ENCODE measurements around the gene PHC3.

The PHC3 gene

DNA sequence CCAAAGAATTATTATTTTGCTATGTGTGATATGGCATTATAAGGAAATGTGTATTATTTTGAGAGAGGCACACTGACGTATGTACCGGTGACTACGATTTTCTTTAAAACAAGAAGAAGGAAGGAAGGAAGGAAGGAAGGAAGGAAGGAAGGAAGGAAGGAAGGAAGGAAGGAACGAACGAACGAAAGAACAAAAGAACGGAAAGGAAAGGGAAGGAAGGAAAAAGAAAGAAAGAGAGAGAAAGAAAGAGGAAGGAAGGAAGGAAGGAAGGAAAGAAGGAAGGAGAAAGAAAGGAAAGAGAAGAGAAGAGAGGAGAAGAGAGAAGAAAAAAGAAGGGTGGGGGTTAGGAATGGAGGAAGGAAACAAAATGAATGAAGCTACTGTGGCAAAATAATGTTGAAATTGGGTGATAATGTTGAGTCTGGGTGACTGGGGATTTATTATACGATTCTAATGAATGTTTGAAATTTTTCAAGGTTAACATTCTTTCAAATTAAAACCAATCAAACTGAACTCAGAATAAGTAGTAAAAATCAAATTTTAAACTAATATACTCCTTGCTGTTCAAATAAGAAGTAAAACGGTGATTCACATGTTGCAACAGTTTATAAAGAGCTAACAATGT lies 70.3 kb downstream of the PHC3 start:
- TF ChIP-seq, protein P1, sequence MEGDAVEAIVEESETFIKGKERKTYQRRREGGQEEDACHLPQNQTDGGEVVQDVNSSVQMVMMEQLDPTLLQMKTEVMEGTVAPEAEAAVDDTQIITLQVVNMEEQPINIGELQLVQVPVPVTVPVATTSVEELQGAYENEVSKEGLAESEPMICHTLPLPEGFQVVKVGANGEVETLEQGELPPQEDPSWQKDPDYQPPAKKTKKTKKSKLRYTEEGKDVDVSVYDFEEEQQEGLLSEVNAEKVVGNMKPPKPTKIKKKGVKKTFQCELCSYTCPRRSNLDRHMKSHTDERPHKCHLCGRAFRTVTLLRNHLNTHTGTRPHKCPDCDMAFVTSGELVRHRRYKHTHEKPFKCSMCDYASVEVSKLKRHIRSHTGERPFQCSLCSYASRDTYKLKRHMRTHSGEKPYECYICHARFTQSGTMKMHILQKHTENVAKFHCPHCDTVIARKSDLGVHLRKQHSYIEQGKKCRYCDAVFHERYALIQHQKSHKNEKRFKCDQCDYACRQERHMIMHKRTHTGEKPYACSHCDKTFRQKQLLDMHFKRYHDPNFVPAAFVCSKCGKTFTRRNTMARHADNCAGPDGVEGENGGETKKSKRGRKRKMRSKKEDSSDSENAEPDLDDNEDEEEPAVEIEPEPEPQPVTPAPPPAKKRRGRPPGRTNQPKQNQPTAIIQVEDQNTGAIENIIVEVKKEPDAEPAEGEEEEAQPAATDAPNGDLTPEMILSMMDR (IDR thresholded peaks at IDR 0.05; ENCODE audit: low read depth, low read length): no peak
- no peak for DNase-seq (ENCODE audit: low read depth in 2 of 2)
- no peak overlapping the region for H3K4me3 ChIP-seq (replicated peaks in 1 of 2; ENCODE audit: low read depth in 2 of 2, low read length in 2 of 2)

DNA sequence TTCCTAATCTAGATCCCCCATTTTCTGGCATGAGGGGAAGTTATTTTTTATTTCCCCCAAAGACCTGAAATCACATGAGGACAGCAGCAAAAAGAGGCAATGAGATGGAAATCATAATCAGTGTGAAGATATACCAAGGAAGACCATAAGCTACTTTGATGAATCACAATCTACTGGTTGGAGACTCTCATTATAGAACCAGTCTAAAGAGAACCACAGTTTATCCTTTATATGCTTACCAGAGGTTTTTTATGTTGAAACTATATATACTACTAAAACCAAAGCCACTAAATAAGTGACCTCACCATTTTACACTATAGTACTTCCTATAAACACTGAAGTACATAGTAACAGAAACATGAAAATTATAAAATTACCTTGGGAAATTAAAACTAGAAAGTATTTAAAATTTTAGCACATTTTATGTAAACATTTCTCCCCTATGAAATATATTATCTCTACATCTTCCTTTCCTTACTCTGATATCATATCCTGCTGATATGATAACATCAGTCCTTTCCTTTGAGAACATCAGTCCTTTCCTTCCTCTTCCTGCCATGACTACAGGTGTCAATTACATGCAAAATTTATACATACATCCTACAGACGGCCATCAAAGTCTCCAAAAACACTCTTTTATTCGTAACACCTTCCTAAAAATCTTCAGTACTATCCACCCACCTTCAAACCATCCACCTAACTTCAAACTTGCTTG lies 71.8 kb downstream of the PHC3 start:
- no peak overlapping the region for H3K4me3 ChIP-seq (replicated peaks in 1 of 2; ENCODE audit: low read depth in 2 of 2, low read length in 2 of 2)
- DNase-seq (ENCODE audit: low read depth in 2 of 2): no peak

DNA sequence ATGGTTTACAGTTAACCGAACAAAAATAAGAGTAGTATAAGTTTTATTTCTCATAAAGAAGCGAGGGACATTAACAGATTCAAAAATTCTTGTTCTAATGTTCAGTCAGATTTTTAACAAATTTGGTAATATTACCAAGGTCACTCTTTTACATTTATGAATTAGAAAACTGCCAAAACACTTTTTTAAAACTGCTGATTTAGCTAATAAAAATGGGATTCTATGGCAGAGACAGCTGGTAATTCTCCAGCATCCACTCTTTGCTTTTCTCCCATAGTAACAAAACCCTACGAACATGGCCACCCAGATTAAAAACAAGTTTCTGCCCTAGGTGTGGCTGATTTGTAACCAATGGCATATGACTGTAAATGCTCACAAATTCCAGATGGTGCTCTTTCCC lies 72.6 kb downstream of the PHC3 start:
- H3K4me3 ChIP-seq (replicated peaks in 1 of 2; ENCODE audit: low read depth in 2 of 2, low read length in 2 of 2): no peak overlapping the region
- TF ChIP-seq, protein P1 (IDR thresholded peaks at IDR 0.05; ENCODE audit: low read depth, low read length): no peak
- no peak for DNase-seq (ENCODE audit: low read depth in 2 of 2)

More for the DNA sequence above, 71.8 kb downstream of the PHC3 start:
- TF ChIP-seq, protein P1 (IDR thresholded peaks at IDR 0.05; ENCODE audit: low read depth, low read length): no peak

DNA sequence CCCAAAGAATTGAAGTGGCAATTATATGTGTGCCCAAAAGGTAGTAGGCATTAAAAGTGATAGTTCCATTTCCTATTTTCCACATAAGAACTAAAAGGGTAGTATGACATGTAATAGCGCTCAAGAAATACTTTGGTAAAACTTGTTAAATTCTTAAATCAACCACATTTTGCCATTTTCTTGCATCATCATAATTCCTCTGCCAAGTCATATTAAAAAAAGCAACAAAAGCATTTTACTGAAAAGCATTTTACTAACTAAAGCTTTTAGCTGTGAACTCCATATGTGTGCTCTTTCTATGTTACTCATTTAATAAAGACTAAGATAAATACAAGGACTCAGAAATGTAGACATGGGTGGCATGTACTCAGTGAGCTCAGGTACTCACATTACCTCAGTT lies 73.6 kb downstream of the PHC3 start:
- TF ChIP-seq, protein P1 (IDR thresholded peaks at IDR 0.05; ENCODE audit: low read depth, low read length): no peak
- H3K4me3 ChIP-seq (replicated peaks in 1 of 2; ENCODE audit: low read depth in 2 of 2, low read length in 2 of 2): no peak overlapping the region
- peak; percentile 11 to 12 for DNase-seq (ENCODE audit: low read depth in 2 of 2)

DNA sequence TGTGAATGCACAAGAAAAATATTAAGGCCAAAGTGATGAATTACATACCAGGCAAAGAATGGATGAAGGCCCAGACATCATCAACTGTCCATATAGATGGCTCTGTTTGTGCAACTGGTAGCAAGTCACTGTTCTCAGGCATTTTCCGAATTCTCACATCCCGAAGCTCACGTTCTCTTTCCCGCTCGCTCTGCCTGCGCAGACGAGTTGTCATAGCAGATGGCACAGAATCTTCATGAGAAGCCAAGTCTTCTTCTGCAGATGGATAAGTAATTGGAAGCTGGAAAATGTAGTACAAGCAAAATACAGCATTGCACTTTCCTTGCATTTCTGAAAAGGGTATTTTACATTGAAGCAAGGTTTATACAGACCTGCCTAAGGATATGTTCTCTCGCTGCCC lies 79.1 kb downstream of the PHC3 start:
- TF ChIP-seq, protein P1 (IDR thresholded peaks at IDR 0.05; ENCODE audit: low read depth, low read length): no peak
- no peak overlapping the region for H3K4me3 ChIP-seq (replicated peaks in 1 of 2; ENCODE audit: low read depth in 2 of 2, low read length in 2 of 2)
- no peak for DNase-seq (ENCODE audit: low read depth in 2 of 2)

DNA sequence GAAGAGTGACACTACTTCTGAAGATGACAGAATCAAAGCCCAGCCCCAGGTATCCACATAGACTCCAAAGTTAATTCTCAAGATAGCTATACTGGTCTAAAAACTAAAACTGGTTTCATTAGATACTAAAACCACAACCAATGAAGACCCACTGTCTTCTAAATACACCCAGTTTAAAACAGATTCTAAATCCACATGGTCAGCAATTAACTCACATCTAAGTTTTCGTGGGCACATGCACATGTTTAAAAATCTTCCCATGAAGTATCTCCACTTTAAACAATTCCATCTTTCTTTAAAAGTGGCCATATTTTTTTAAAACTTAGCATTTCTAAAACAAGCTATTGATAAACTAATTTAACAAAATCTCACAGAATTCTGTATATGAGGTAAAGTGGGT lies 80.6 kb downstream of the PHC3 start:
- DNase-seq (ENCODE audit: low read depth in 2 of 2): no peak
- no peak overlapping the region for H3K4me3 ChIP-seq (replicated peaks in 1 of 2; ENCODE audit: low read depth in 2 of 2, low read length in 2 of 2)
- TF ChIP-seq, protein P1 (IDR thresholded peaks at IDR 0.05; ENCODE audit: low read depth, low read length): no peak

All from cardiac fibroblast (primary cell).